Right ventricle myocardium inferior (tissue), 1 donor: Measurements from ENCODE around the gene PTH2. TPM values are rescaled to one million over a fixed set of nuclear protein-coding genes. Genes with fewer than 3 reads are reported as not detected.
"Not testable (repeated sequence)": the region's sequence is repeated elsewhere in the genome, so short reads cannot be mapped to it uniquely, and the experiment has no call there.

Experiments used
- ATAC-seq: fragments of 200-7000 bp; cut with Tn5 transposase; one replicate; pipeline ENCODE4 v1.9.1; 2020; ENCODE audit warnings: mild to moderate bottlenecking, moderate library complexity
- DNase-seq: peaks from one replicate; pipeline ENCODE4 v3.0.0; 2021; ENCODE audit errors: missing footprints
- intact Hi-C: fragments of 100-400 bp; cut with DNase I; formaldehyde crosslinking; loops from one replicate; pipeline ENCODE4 v1.11.0; 2022
- long read RNA-seq: library from polyadenylated mRNA; unstranded; transcript quantifications from one replicate; pipeline ENCODE4 v2.0.0, GENCODE V29; 2021
- total RNA-seq: library from RNA; stranded (reverse); fragmentation: NEBNext Ultra II Directional; extraction: Animal tissue kit (Norgen Biotek cat#: 25700); gene quantifications from one replicate; pipeline ENCODE4 v1.2.1, GENCODE V29; 2021
- donor health status: DM: no; HTN: yes; CAD: no; lungs with severe emphysema.

The PTH2 gene
- not detected for total RNA-seq
- long read RNA-seq: 0 reads

- intact Hi-C loops: no loop called here
- no peak for ATAC-seq
Observed at GRCh38 chr19:49423071-49423984, at the start of gene PTH2. PTH2 (minus strand) TSS chr19:49423441; CDS start chr19:49423339, 102 bp downstream.

DNA sequence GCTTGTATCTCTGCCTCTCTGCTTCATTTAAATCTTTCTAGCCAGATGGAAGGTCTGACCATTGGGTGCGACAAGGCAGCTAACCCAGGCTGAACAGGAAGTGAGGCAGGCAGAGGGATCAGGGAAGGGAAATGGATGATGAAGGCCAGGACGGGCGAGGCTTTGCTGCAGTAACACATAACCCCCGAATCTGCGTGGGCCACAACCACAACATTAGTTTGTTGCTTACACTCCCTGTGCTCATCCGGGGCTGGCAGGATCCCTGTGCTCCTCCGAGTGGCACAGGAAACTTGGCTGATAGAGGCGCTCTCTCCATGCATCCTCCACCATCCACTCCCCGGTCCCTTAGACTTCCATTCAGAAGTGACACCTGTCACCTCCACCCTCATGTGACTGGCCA is 49.7 kb upstream of the PTH2 start:
- ATAC-seq (no peak), DNase-seq (no peak)
- intact Hi-C loops: no loop called here

More at GRCh38 chr19:49423071-49423984, at the start of gene PTH2:
- no peak for DNase-seq

GRCh38 chr19:49470615-49470978 is 47.4 kb upstream of the PTH2 start:
- intact Hi-C loops: no loop called here
- no peak for DNase-seq
- no peak for ATAC-seq

DNA sequence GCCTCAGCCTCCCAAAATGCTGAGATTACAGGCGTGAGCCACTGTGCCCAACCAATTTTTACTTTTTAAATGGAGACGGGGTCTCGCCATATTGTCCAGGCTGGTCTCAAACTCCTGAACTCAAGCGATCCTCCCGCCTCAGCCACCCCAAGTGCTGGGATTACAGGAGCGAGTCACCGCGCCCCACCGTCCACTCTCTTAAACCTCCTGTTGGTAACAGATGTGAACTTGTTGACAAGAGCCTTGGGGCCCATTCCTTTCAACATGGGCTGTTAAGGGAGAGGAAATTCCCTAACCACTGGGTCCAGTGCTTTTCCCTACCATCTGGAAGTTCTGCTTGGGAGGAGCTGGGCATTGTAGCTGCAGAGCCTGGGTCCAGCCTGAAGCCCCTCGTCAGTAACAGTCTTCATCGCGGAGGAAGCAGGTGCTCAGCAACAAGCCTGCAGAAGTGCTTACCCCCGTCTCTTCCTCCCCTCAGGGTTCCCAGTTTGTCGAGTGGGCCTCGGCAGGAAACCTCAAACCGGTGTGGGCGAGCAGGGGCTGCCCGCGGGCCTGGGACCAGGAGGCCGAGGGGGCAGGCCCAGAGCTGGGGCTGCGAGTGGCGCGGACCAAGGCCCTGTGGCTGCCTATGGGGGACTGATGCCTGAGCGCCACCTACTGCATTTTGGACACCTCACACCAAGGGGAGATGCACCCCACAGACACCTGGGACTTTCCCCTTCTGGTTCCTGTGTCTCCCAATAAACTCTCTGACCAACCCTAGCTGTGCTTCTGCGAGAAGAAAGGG is 46.8 kb upstream of the PTH2 start:
- DNase-seq (no peak), ATAC-seq (no peak)
- intact Hi-C loops: no loop called here

- peak; percentile 83 for DNase-seq
- intact Hi-C loops: no loop called here
- peak; percentile 91 for ATAC-seq
Observed at GRCh38 chr19:49468746-49469447, 45.7 kb upstream of the PTH2 start.

- no peak for ATAC-seq
- DNase-seq: no peak
- intact Hi-C loops: no loop called here
Observed at GRCh38 chr19:49468199-49468598, 45.0 kb upstream of the PTH2 start.

GRCh38 chr19:49465371-49465770 is 42.1 kb upstream of the PTH2 start:
- ATAC-seq (no peak), DNase-seq (no peak)
- intact Hi-C loops: no loop called here

- intact Hi-C loops: no loop called here
- DNase-seq: no peak
Observed at GRCh38 chr19:49463960-49464740, 40.9 kb upstream of the PTH2 start.

GRCh38 chr19:49462492-49462891 is 39.3 kb upstream of the PTH2 start:
- intact Hi-C loops: no loop called here
- no peak for DNase-seq
- no peak for ATAC-seq

More at GRCh38 chr19:49463960-49464740, 40.9 kb upstream of the PTH2 start:
- no peak for ATAC-seq

DNA sequence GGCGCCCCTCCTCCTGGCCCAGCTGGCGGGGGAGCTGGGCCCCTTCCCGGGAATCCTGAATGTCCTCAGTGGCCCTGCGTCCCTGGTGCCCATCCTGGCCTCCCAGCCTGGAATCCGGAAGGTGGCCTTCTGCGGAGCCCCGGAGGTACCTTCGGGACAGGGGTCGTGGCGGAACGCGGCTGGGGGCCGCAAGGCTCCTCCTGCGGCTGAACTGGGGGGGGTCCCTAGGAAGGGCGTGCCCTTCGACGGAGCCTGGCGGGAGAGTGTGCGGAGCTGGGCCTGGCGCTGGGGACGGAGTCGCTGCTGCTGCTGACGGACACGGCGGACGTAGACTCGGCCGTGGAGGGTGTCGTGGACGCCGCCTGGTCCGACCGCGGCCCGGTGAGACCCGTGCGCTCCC is 38.4 kb upstream of the PTH2 start:
- ATAC-seq: no peak
- DNase-seq: no peak
- intact Hi-C loops: no loop called here

GRCh38 chr19:49461130-49461529 is 37.9 kb upstream of the PTH2 start:
- DNase-seq, ATAC-seq, intact Hi-C loops: not testable (repeated sequence)

DNA sequence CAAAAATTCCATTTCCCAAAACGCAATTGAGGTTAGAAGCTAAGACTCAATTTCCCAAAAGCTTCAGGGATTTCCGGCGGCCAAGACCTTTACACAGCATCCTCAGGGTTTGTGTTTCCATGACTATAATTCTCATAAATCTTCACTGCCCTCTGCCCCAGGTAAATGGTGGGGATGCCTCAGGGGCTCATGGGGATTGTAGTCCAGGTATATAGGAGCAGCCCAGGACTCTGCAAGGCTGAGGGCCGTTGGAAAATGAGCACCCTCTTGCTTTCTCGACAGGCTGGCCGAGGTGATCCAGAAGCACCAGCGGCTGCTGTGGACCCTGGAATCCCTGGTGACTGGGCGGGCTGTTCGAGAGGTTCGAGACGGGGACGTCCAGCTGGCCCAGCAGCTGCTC is 36.1 kb upstream of the PTH2 start:
- DNase-seq (no peak), ATAC-seq (no peak)
- intact Hi-C loops: loop anchor here (10.0 kb wide), 2 partner anchors 305 to 1035 kb away; partner anchors contain the start of genes AP2A1 and TSKS

- intact Hi-C loops: loop anchor here (10.0 kb wide), 2 partner anchors 306 to 1036 kb away; partner anchors contain the start of genes AP2A1 and TSKS
- ATAC-seq (no peak), DNase-seq (peak; percentile 9)
Observed at GRCh38 chr19:49458567-49458903, 35.3 kb upstream of the PTH2 start.

DNA sequence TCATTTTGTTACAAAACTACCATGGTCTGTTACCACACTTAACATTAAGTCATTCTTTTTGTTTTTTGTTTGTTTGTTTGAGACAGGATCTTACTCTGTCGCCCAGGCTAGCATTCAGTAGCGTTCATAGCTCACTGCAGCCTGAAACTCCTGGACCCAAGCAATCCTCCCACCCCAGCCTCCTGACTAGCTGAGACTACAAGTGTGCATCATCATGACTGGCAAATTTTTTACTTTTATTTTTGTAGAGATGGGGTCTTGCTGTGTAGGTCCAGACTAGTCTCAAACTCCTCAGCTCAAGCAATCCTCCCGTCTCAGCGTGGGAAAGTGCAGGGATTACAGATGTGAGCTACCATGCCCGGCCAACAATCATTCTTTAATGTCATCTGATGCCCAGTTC is 33.1 kb upstream of the PTH2 start:
- DNase-seq: no peak
- no peak for ATAC-seq
- intact Hi-C loops: loop anchor here (10.0 kb wide), 2 partner anchors 308 to 1038 kb away; partner anchors contain the start of genes AP2A1 and TSKS

DNA sequence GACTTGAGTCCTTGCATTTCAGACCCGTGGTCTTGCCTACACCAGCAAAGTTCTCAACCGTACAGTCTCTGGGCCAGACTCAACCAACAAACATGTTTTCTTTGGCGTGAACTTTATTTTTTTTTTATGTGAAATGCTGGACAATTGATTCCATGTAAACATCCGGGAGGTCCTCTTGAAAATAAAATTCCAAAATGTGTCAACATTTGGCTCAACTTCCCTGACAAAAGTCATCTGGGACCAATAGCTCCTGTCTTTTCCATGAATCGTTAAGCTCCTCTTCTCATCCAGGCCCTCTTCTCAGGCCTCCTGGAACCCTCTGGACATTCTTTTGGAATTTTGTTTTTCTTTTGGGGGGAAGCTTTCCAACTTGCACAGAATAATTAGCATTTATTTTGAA is 32.5 kb upstream of the PTH2 start:
- intact Hi-C loops: loop anchor here (10.0 kb wide), 2 partner anchors 309 to 1039 kb away; partner anchors contain the start of genes AP2A1 and TSKS
- ATAC-seq (no peak), DNase-seq (no peak)

GRCh38 chr19:49453757-49454240 is 30.6 kb upstream of the PTH2 start:
- no peak for DNase-seq
- no peak for ATAC-seq
- intact Hi-C loops: loop anchor here (5.0 to 10.0 kb wide), 4 partner anchors 189 to 1041 kb away; partner anchors contain the start of genes AP2A1, PRMT1, RRAS and SCAF1

DNA sequence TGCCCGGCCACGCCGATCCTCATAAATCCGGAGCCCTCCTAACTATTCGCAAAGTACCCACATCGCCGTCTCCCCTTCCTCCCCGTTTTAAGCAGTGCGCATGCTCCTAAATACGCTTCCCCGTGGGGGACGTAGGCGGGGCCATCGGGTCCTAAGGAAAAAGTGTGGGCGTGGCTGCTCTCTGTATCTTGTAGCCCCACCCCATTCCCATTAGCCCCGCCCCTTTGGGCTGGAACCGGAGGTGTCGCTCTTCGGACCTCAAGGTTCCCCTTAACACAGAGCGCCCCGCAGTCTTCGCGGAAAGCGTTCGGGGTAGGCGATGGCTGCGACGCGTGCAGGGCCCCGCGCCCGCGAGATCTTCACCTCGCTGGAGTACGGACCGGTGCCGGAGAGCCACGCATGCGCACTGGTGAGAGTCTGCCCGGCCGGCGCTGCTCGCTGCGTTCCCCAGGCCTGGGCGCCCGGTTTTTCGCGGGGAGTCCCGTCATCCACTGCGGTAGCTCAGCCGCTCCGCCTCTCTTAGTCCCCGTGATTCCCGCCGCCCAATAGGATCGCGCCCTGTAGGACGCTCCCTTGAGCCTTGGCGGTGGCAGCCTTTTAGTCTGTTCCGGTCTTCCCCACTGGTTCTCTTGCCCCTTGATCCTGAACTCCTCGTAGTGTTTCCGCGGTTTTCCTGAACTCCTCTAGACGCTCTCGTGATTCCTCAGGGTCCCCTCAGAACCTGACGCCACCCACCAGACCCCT is 29.9 kb upstream of the PTH2 start, which contains the start of gene ALDH16A1:
Gene ALDH16A1 (plus strand): TSS at position 213 of the 744 bp plus-strand sequence. CDS start 107 bp downstream, at position 320.
- intact Hi-C loops: loop anchor here (5.0 to 10.0 kb wide), 4 partner anchors 189 to 1042 kb away; partner anchors contain the start of genes AP2A1, PRMT1, RRAS and SCAF1

More for the DNA sequence above, 29.9 kb upstream of the PTH2 start, which contains the start of gene ALDH16A1:
- DNase-seq: peak; percentile 99
- peak; percentile 93 for ATAC-seq
